Dedifferentiated amniotic fluid mesenchymal stem cell (primary cell): Measurements from ENCODE around the gene TTC16.
A peak's percentile ranks its signal among the peaks of the same experiment; 100 is the strongest.

Experiments
- DNase-seq: peaks from one replicate; pipeline ENCODE4 v3.0.0-alpha.2; 2016; ENCODE audit errors: extremely low spot score

TTC16 gene

DNA sequence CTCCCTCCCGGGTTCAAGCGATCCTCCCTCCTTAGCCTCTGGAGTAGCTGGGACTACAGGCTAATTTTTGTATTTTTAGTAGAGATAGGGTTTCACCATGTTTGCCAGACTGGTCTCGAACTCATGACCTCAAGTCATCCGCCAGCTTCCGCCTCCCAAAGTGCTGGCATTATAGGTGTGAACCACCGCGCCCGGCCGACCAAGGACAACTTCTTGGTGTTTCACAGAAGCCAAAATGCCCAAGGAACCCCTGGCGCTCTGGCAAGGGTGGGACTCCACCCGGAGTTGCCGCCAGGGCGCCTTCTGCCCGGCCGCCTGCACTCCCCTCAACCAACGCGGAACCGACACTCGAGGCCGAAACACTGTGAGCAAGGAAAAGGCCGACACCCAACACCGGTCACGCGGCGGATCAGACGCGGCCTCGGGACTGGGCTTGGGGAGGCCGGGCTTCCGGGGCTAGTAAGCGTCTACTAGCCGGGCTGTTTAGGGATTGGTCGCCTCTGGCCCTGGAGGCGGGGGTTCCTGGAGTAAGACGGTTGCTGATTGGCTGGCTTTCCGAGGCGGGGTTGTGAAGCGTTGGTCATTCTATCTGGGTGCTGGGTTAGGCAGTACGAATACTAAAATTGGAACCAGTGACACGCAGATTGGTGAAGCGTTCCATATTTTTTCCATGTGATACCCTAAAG, 16.8 kb upstream of the TTC16 start:
- peak; percentile 79 for DNase-seq

- no peak for DNase-seq
Measured at GRCh38 chr9:127700140-127700539, 15.7 kb upstream of the TTC16 start.

GRCh38 chr9:127700594-127701255, 15.2 kb upstream of the TTC16 start:
- DNase-seq: no peak

DNA sequence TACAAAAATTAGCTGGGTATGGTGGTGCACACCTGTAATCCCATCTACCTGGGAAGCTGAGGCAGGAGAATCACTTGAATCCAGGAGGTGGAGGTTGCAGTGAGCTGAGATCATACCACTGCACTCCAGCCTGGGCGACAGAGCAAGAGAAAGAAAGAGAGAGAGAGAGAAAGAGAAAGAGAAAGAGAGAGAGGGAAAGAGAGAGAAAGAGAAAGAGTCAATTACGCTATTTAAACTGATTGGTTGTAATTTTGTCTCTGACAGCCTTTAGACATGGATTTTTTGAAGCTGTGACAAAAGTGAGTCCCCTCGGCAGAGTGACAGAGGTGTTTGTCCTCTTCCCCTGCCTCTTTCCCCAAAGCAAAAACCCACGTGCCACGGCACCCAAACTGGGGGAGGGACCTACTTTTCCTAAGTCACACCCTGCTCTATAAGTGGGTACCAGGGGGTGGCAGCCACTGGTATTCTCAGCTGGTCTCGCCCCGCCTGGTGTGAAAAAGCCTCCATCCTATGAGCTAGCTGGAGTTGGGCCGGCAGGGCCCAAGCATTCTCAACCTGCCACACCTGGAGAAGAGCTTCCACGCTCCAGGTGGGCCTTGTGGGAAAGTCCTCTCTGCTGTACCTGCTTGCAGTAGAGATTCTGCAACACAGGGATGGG, 12.5 kb upstream of the TTC16 start:
- no peak for DNase-seq

DNA sequence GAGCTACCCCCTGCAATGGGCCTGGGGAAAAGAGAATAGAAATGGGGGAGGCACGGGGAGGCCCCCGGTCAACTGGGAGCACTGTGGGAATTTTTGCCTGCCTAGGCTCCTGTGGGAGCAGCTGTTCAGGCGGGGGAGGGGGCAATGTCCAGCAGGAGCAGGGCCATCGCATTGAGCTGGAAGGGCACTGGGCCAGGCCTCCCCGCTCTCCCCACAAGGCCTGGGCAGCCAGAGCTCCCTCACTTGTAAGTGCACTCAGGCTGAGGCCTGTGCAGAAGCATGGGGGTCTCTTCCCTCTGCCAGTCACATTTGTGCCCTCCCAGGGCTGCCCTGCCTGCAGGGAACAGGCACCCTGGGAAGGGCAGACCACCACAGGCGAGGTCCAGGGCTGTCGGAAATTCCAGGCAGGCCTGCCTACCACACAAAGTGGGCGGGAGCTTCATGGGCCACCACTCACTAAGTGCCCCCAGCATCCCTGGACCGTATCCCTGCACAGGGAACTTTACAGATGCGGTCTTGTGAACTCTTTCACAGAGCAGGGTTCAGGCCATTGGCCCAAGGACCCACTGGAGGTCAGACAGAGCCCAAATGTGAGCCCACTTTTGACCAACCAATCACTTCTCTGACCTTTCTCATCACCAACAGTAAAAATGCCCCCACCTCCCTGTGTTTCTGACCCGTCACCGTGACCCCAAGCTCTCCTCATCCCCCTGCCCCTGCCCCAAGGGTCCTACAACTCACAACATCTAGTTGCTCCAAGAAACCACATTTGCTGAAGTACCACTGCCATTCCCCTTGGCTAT, 10.1 kb upstream of the TTC16 start:
- no peak for DNase-seq

- DNase-seq: no peak
Measured at GRCh38 chr9:127706836-127707241, 9.0 kb upstream of the TTC16 start, which contains the start of gene CFAP157. TSS of gene CFAP157 (plus strand) at chr9:127706988. CDS start at chr9:127707032, 44 bp downstream.

DNA sequence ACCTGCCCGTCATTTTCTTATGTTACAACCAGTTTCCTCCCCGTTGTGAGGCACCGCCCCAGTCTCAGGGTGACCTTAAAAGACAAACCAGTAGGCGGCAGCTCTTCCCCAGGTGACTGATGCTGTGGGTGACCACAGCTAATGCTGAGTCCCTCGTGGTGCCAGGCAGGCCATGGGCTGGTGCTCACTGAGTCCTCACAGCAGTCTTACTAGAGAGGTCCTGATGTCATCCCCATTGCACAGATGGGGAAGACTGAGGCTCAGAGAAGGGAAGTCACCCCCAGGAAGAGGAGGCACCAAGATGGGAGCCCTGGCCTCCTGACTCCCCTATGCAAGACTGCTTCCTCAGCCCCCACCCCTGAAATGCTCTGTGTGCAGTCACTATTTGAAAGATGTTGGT, 8.1 kb upstream of the TTC16 start:
- DNase-seq: no peak

DNA sequence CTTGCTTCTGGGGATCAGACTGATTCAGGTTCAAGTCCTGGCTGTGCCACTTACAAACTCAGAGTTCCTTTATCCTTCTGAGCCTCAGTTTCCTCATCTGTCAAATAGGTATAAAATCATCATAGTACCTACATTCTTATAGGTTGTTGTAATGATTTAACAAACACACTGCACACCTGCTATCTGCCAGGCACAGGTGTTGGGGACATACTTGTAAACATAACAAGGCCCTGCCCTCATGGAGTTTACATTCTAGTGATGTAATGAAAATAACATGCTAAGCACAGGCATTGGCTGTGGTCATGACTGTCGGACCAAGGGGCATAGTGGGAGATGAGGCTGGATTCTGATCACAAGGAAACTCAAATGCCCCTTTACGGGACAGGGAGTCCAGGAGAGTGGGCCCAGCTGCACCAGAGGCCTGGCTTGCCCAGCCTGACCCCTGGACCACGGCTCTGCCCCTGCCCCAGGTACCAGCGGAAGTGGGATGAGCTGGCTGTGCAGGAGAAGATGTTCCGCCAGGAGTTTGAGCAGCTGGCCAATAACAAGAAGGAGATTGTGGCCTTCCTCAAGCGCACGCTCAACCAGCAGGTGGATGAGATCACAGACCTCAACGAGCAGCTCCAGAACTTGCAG, 6.8 kb upstream of the TTC16 start:
- no peak for DNase-seq

- DNase-seq: no peak
Measured at GRCh38 chr9:127710204-127710783, 5.6 kb upstream of the TTC16 start.

- DNase-seq: no peak
Measured at GRCh38 chr9:127711226-127711701, 4.6 kb upstream of the TTC16 start.

DNA sequence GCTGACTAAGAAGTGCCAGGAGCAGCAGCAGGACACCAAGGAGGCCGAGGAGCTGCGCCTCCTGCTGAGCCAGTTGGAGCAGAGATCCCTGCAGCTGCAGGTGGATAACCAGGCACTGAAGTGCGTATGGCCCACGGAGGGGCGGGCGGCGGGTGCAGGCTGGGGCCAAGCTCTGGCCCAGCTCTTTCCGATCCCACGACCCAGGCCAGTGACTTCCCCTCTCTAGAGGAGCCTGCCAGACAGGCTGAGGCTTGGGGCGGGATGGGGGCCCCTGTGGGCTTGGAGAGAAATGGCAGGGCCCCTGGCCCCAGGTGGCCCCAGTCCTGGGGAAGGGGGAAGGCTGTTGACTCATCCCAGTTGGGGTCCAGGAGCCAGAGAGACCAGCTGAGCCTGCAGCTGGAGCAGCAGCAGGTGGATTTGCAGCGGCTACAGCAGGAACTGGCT, 4.0 kb upstream of the TTC16 start:
- DNase-seq: no peak

DNA sequence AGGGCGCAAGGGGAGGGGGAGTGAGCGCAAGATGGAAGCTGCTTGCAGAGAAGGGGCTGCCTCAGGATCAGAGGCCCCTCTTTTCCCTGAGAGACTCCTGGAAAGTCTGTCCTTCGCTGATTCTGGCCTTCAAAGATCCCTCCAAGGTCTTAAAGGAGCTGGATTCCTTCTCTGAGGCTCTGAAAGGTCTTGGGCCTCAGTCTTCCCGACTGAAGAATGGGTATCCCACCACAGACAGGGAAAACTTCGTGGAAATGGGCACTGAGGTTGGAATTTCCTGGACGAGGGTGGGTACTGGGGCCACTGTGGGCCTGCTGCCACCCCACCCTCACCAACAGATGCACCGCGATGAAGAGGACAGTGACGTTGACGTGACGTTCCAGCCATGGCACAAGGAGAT, 3.5 kb upstream of the TTC16 start:
- DNase-seq: no peak

DNA sequence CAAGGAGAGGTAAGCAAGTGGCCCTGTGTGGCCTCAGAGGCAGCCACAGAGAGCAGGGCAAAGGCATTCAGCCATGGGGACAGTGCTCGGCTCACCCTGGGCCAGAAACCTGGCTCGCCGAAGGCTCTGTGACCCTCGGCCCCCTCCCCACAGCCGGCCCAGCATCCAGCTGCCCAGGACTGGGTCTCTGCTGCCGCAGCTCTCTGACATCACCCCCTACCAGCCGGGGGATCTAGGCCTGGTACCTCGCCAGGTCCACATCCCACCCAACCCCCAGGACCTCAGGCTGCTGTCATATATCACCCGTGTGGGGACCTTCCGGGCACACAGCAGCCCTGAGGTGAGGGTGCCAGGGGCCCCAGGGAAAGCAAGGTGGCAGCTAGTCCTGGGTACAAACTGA, 3.0 kb upstream of the TTC16 start:
- no peak for DNase-seq

GRCh38 chr9:127714020-127714750, 1.7 kb upstream of the TTC16 start:
- DNase-seq: no peak

GRCh38 chr9:127714951-127715469, 869 bp upstream of the TTC16 start:
- DNase-seq: no peak

GRCh38 chr9:127716412-127716811, 533 bp downstream of the TTC16 start:
- DNase-seq: no peak

- DNase-seq: no peak
Measured at GRCh38 chr9:127717766-127718165, 1.9 kb downstream of the TTC16 start.

- no peak for DNase-seq
Measured at GRCh38 chr9:127720031-127720864, 4.4 kb downstream of the TTC16 start.

GRCh38 chr9:127720865-127721227, 5.0 kb downstream of the TTC16 start:
- no peak for DNase-seq
